Right hindlimb (tissue), 1 donor: ENCODE data around the gene PGAM4.
"Not testable (repeated sequence)": the region's sequence is repeated elsewhere in the genome, so short reads cannot be mapped to it uniquely, and the experiment has no call there.

Experiments
- DNase-seq: peaks from one replicate; pipeline ENCODE4 v3.0.0-alpha.2; 2018

The PGAM4 gene

DNA sequence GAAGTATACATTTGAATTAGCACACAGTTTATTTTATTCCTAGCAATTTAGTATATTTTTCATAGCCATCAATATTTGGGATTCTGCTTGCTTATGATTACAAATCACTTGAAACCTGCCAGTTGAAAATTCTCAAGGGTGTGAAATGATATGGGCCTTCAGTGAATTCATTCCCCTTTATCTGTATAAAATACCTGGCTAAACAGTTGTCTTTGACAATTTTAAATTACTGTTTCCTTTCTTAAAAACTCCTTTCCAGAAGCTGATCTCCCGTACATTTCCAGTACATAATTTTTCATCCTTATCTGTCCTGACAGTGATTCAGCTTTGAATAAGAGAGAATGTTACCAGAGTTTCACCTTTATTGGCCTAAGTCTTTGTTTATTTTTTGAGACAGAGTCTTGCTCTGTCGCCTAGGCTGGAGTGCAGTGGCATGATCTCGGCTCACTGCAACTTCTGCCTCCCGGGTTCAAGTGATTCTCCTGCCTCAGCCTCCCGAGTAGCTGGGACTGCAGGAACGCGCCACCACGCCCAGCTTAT is 45.0 kb downstream of the PGAM4 start:
- no peak for DNase-seq

GRCh38 chrX:77922787-77923186 is 46.7 kb downstream of the PGAM4 start:
- DNase-seq, result no peak

GRCh38 chrX:77919370-77919769 is 50.1 kb downstream of the PGAM4 start:
- DNase-seq, result not testable (repeated sequence)

DNA sequence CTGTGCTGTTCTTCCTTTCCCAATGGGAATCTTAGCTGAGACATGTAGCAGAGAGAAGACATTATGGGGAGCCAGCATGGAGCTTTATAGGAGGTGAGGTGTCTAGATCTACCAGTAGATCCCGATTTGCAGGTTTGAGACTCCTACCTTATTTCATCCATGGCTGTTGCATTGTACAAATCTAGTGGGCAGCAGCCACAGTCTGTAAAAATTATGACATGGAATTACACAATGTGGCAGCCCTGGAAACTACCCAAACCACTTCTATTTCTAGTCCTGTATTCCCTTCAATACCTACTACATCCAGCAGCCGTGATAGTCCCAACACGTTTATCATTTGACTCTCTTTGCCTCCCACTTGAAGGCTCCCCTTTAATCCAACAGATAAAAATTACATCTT is 50.9 kb downstream of the PGAM4 start:
- DNase-seq, result no peak
